ENCODE data around the gene SKAP2. TPM values are rescaled to one million over a fixed set of nuclear protein-coding genes. Genes with fewer than 3 reads are reported as not detected.

The SKAP2 gene
- total RNA-seq, 1 experiment from 2014 or later: 30.7 TPM

DNA sequence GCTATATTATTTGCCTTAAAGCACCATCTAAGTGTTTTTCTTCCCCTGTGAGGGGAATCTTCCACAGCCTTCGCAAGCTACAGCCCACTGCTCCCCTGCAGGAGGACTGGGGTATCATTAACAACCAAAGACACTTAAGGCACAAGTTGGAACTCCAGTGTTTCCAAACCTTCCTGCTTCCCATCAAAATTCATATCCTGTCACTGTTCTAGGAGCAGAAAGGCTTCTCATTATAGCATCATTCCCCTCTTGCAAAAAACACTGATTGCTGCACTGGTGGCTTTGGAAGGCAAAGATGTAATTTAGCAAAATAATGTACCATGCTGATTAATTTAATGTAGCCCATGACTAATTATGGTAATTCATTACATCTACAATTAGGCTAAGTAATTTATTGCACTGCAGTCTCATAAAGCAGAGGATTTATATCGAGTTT, 207.2 kb downstream of the SKAP2 start:
- POLR2A ChIA-PET: no interaction called here
- DNase-seq (ENCODE audit: low read depth, low spot score): no peak
- no peaks in the 10 kb centered on the region for H3K9me3 ChIP-seq (ENCODE audit: control insufficient read depth in 1 of 2, insufficient read depth in 1 of 2, low read depth in 1 of 2, low read length in 2 of 2)
- no peak overlapping the region for H3K4me3 ChIP-seq (replicated peaks in 1 of 2; ENCODE audit: low read depth in 1 of 2, low read length in 2 of 2)
- CTCF ChIA-PET: interaction anchor here (0.8 to 2.7 kb wide), 4 partner anchors 11 to 291 kb away, joined by 3 to 12 read pairs (median 6); no protein-coding TSS in a partner anchor
- no peak for TF ChIP-seq POLR2AphosphoS5 (IDR thresholded peaks at IDR 0.05; ENCODE audit: low read depth, low read length)
- TF ChIP-seq, protein P1, sequence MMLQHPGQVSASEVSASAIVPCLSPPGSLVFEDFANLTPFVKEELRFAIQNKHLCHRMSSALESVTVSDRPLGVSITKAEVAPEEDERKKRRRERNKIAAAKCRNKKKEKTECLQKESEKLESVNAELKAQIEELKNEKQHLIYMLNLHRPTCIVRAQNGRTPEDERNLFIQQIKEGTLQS (IDR thresholded peaks at IDR 0.05): no peak
- TF ChIP-seq YY1 (IDR thresholded peaks at IDR 0.05; ENCODE audit: extremely low read depth, insufficient replicate concordance, low read depth, low read length): no peak
- no peak for TF ChIP-seq JUND (IDR thresholded peaks at IDR 0.05)
- TF ChIP-seq, protein P2, sequence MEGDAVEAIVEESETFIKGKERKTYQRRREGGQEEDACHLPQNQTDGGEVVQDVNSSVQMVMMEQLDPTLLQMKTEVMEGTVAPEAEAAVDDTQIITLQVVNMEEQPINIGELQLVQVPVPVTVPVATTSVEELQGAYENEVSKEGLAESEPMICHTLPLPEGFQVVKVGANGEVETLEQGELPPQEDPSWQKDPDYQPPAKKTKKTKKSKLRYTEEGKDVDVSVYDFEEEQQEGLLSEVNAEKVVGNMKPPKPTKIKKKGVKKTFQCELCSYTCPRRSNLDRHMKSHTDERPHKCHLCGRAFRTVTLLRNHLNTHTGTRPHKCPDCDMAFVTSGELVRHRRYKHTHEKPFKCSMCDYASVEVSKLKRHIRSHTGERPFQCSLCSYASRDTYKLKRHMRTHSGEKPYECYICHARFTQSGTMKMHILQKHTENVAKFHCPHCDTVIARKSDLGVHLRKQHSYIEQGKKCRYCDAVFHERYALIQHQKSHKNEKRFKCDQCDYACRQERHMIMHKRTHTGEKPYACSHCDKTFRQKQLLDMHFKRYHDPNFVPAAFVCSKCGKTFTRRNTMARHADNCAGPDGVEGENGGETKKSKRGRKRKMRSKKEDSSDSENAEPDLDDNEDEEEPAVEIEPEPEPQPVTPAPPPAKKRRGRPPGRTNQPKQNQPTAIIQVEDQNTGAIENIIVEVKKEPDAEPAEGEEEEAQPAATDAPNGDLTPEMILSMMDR (IDR thresholded peaks at IDR 0.05 in 2 of 3, conservative IDR thresholded peaks at IDR 0.05 in 1 of 3; ENCODE audit: borderline replicate concordance in 1 of 3, insufficient read depth in 1 of 3, low read depth in 2 of 3, low read length in 2 of 3): peak in 1 of 3 experiments; percentile 3; a peak in 1 of 6 replicates
- no peak for TF ChIP-seq EZH2 (IDR thresholded peaks at IDR 0.05)
- TF ChIP-seq CBX3 (IDR thresholded peaks at IDR 0.05; ENCODE audit: low read depth): no peak
- no peak for TF ChIP-seq EGR1 (IDR thresholded peaks at IDR 0.05; ENCODE audit: low read depth)
- H3K4me1 ChIP-seq (ENCODE audit: control insufficient read depth in 1 of 2, insufficient read depth in 2 of 2, low read length in 2 of 2): peaks cover 0 to 10% of the 10 kb centered on the region in 2 experiments; a peak in 1 of 4 replicates
- no peaks in the 10 kb centered on the region for H3K36me3 ChIP-seq (ENCODE audit: control insufficient read depth in 1 of 2, insufficient read depth in 2 of 2, low read length in 2 of 2)
- no peaks in the 10 kb centered on the region for H3K9me2 ChIP-seq (ENCODE audit: insufficient read depth)
- no peaks in the 10 kb centered on the region for H3K79me2 ChIP-seq (ENCODE audit: insufficient read depth, low read length)
- no peak for ATAC-seq
- intact Hi-C loops (cut with micrococcal nuclease): no loop called here
- no peak overlapping the region for H3K4me2 ChIP-seq (ENCODE audit: low read length)
- H3K9ac ChIP-seq (ENCODE audit: low read length): no peak overlapping the region
- H3K27ac ChIP-seq (ENCODE audit: low read depth, low read length): no peak overlapping the region
- RAD21 ChIA-PET (ENCODE audit: low non-redundant PET in 1 of 2, low total read pairs in 2 of 2, uncharacterized antibody in 2 of 2, unreplicated experiment in 2 of 2): no interaction called here
- BruUV-seq (replicated peaks): no TSS peak
- H2AFZ ChIP-seq (ENCODE audit: low read depth, low read length, poor library complexity, severe bottlenecking): no peak overlapping the region
- H4K20me1 ChIP-seq (ENCODE audit: insufficient read depth): no peaks in the 10 kb centered on the region
- H3K27me3 ChIP-seq (ENCODE audit: insufficient read depth, low read length): 0 out of 2 replicates have a peak, but pooled peaks cover 4% of the 10 kb centered on the region
